SJSA1 (cell line): Measurements from ENCODE around the gene GINM1. TPM values are rescaled to one million over a fixed set of nuclear protein-coding genes. Genes with fewer than 3 reads are reported as not detected.

Experiments used
- DNase-seq, 2 experiments: peaks; one replicate each; pipeline ENCODE4 v3.0.0-alpha.2; 2015 to 2020; ENCODE audit warnings: low spot score in 2 of 2, low read depth in 1 of 2
- H3K27ac ChIP-seq: fragments of 250-450 bp; sonication (Bioruptor Pico); 2 replicates; pipeline ENCODE4 v1.5.1; 2020; ENCODE audit warnings: mild to moderate bottlenecking, moderate library complexity
- H3K27me3 ChIP-seq: fragments of 250-450 bp; sonication (Bioruptor Pico); replicated peaks from 2 replicates; pipeline ENCODE4 v1.5.1; 2020; ENCODE audit warnings: mild to moderate bottlenecking, moderate library complexity
- H3K36me3 ChIP-seq: fragments of 250-450 bp; sonication (Bioruptor Pico); 2 replicates; pipeline ENCODE4 v1.5.1; 2020; ENCODE audit warnings: mild to moderate bottlenecking
- H3K4me1 ChIP-seq: fragments of 250-450 bp; sonication (Bioruptor Pico); replicated peaks from 2 replicates; pipeline ENCODE4 v1.6.1; 2021; ENCODE audit warnings: mild to moderate bottlenecking
- H3K4me3 ChIP-seq: fragments of 250-450 bp; sonication (Bioruptor Pico); 2 replicates; pipeline ENCODE4 v1.5.1; 2020; ENCODE audit warnings: mild to moderate bottlenecking
- H3K9me3 ChIP-seq: fragments of 250-450 bp; sonication (Bioruptor Pico); replicated peaks from 2 replicates; pipeline ENCODE4 v1.5.1; 2020; ENCODE audit warnings: mild to moderate bottlenecking
- total RNA-seq: library from RNA; depleted of rRNA; stranded (reverse); fragments of >200 nt; shearing (Covaris generic); gene quantifications from 2 replicates; pipeline ENCODE4 v1.2.3, GENCODE V29; 2014; rRNA removed

Gene GINM1, protein sequence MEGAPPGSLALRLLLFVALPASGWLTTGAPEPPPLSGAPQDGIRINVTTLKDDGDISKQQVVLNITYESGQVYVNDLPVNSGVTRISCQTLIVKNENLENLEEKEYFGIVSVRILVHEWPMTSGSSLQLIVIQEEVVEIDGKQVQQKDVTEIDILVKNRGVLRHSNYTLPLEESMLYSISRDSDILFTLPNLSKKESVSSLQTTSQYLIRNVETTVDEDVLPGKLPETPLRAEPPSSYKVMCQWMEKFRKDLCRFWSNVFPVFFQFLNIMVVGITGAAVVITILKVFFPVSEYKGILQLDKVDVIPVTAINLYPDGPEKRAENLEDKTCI
- 52.4 and 56.4 TPM in 2 replicates for total RNA-seq

DNA sequence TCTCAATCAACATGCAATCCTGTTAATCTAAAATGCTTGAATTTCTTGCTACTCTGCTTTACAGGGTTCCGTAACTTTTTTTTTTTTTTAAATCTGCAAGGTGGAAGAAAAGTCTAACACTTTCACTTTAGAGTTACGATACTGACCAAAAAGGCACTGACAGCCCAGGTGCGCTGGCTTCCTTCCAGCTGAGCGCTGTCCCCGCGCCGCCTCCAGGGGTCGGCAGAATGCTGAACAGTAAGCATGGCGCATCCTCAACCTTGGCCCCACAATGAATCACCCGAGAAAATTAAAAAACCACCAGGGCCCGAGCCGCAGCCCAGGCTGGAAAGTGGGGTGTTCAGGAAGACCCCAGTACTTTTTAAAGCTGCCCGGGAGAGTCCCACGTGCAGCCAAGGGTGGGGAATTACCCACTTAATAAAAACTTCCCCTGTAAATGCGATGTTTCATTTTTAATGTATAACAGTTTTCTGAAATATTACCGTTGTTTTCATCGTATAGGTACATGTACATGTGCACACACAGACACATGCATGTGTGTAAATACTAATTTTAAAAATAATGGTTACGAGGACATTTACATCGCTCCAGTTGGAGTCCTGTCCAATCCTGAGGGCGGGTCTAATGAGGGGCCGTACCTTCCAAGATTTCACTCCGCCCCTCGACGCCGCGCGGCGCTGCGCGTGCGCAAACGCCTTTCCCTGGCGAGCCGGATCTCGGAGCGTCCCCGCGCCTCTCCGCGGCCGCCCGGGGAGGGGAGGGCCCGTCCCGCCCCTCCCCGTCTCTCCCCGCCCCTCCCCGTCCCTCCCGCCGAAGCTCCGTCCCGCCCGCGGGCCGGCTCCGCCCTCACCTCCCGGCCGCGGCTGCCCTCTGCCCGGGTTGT is at the start of gene GINM1:
GINM1 (plus strand) TSS at position 849 of the 883 bp plus-strand sequence. CDS start 40 bp downstream, outside the sequence.
- Histone ChIP-seq H3K36me3 (peaks cover 5% of the 10 kb centered on the region), H3K4me3 (peak within 1 kb of the TSS; percentile 96), H3K9me3 (no peaks in the 10 kb centered on the region; the same call in 1 of the 2 replicates), H3K27ac (peak within 1 kb of the TSS; percentile 44), H3K27me3 (no peaks in the 10 kb centered on the region), H3K4me1 (peaks cover 8% of the 10 kb centered on the region)
- peak; percentile 93 to 95 for DNase-seq

DNA sequence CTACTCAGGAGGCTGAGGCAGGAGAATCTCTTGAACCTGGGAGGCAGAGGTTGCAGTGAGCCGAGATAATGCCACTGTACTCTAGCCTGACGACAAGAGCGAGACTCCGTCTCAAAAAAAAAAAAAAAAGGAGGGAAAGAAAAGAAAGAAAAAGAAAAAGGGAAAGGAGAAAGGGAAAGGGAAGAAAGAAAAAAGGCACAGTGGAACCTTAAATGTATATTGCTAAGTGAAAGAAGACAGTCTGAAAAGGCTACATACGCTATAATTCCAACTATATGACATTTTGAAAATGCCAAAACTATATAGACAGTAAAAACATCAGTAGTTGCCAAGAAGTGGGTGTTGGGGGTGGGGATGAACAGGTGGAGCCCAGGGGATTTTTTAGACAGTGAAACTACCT is 36.5 kb upstream of the GINM1 start:
- no peaks in the 10 kb centered on the region for H3K27me3 ChIP-seq
- H3K27ac ChIP-seq, result no peak overlapping the region
- DNase-seq, result no peak
- H3K36me3 ChIP-seq, result peaks cover 80% of the 10 kb centered on the region
- H3K9me3 ChIP-seq, result no peaks in the 10 kb centered on the region
- H3K4me1 ChIP-seq, result no peaks in the 10 kb centered on the region
- no peak overlapping the region for H3K4me3 ChIP-seq

- no peak overlapping the region for H3K27ac ChIP-seq
- peaks cover 82% of the 10 kb centered on the region for H3K36me3 ChIP-seq
- no peak for DNase-seq
- no peak overlapping the region for H3K4me3 ChIP-seq
- H3K27me3 ChIP-seq, result no peaks in the 10 kb centered on the region
- no peaks in the 10 kb centered on the region for H3K9me3 ChIP-seq
- no peaks in the 10 kb centered on the region for H3K4me1 ChIP-seq
Measured at GRCh38 chr6:149534742-149535141, 31.4 kb upstream of the GINM1 start.

GRCh38 chr6:149541139-149541538 is 25.0 kb upstream of the GINM1 start:
- H3K4me1 ChIP-seq, result peaks cover 11% of the 10 kb centered on the region; the same call in 1 of the 2 replicates
- peaks cover 41% of the 10 kb centered on the region for H3K36me3 ChIP-seq
- DNase-seq, result no peak
- H3K4me3 ChIP-seq, result no peak overlapping the region
- no peaks in the 10 kb centered on the region for H3K27me3 ChIP-seq
- H3K9me3 ChIP-seq, result no peaks in the 10 kb centered on the region
- no peak overlapping the region for H3K27ac ChIP-seq

DNA sequence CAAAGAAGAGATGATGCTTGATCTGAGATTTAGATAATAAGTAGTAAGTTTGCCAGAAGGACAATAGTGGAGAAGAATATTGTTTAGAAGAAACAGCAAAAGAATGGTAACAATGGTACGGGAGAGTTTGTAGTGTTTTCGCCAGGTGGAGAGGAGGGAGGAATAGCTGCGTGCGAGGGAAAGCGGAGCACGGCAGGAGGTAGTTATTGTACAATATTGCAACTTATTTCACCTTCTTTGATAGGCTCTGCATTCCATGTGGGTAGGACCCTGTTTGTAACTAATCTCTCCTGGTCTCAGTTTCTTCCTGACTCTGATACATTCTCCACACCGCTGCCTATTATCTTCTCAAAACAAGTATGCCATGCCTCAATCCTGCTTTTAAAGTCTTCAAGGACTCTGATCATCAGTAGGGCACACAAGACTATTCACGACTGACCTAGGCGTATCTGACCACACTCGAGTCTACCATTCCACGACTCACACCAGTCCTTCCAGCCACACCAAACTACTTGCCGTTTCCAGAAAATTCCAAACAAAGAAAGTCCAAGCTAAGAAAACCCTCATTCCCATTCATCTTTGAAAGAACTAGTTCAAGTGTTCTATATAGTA is 21.4 kb upstream of the GINM1 start:
- Histone ChIP-seq H3K27ac (peak overlapping the region; percentile 93), H3K4me3 (peak overlapping the region; percentile 76), H3K4me1 (peaks cover 11% of the 10 kb centered on the region), H3K9me3 (no peaks in the 10 kb centered on the region), H3K27me3 (no peaks in the 10 kb centered on the region), H3K36me3 (peaks cover 17% of the 10 kb centered on the region)
- no peak for DNase-seq

DNA sequence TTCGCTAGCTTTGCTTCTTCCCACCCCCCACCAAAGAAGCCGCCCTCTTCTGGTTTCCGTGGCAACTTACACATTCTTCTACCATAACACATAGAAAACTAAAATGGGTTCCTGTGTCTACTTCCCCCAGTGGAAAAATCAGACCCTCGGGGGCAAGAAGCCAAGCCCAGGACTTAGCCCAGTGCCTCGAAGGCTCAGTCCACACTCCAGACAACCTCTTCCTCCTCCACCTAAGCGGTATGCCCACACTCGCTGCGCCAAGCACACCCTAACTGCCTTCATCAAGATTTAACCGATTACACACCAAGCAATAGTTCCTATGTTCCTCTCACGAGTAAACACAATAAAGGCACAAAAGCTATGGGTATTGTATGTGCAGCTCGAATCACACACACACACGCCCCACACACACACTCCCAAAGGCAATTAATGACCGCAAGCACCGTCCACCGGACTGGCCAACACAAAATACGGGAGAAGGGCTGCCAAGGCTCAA is 20.9 kb upstream of the GINM1 start:
- peak overlapping the region; percentile 76 for H3K4me3 ChIP-seq
- peaks cover 12% of the 10 kb centered on the region for H3K36me3 ChIP-seq
- H3K27ac ChIP-seq, result peak overlapping the region; percentile 93
- no peaks in the 10 kb centered on the region for H3K9me3 ChIP-seq
- H3K27me3 ChIP-seq, result no peaks in the 10 kb centered on the region
- DNase-seq, result peak; percentile 71 to 75
- peaks cover 11% of the 10 kb centered on the region for H3K4me1 ChIP-seq

DNA sequence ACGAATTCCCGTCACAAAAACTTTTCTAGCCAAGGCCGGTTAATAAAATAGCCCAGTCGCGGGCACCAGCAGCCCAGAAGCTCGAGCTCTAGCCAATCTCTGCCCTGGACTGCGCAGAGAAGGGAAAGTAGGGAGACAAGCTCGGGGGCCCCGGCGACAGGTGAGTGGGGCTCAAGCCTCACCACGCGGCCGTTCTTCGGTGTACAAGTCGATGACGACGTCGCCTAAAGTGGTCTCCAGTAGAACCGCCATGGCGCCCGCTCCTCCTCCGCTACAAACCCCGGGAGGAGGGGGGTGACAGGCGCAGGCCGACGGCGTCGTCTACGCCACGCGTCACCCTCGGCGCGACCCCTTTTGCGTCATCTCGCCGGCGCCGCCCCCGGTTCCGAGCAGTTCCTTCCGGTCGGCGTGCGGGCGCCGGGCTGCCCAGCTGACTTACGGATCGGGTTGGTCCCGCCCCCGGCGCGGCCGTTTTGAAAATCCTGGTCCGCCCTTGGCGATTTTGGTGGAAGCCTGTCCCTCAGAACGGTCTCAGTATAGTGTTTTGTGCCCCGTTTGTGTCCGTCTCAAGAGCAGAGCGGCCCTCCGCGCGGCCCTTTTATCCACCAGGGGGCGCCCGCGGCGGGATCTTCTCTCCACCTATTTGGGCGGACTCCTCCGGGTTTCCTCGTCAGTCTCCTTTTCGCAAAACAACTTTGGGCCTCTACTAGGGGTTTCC is 20.3 kb upstream of the GINM1 start, which contains the start of gene PPIL4:
PPIL4 (minus strand) TSS at position 290 of the 718 bp plus-strand sequence; CDS start at position 252, 38 bp downstream.
- H3K4me3 ChIP-seq, result peak within 1 kb of the TSS; percentile 76
- DNase-seq, result peak; percentile 97
- peak within 1 kb of the TSS; percentile 93 for H3K27ac ChIP-seq
- H3K36me3 ChIP-seq, result peaks cover 6% of the 10 kb centered on the region
- no peaks in the 10 kb centered on the region for H3K9me3 ChIP-seq
- H3K4me1 ChIP-seq, result peaks cover 11% of the 10 kb centered on the region
- no peaks in the 10 kb centered on the region for H3K27me3 ChIP-seq

DNA sequence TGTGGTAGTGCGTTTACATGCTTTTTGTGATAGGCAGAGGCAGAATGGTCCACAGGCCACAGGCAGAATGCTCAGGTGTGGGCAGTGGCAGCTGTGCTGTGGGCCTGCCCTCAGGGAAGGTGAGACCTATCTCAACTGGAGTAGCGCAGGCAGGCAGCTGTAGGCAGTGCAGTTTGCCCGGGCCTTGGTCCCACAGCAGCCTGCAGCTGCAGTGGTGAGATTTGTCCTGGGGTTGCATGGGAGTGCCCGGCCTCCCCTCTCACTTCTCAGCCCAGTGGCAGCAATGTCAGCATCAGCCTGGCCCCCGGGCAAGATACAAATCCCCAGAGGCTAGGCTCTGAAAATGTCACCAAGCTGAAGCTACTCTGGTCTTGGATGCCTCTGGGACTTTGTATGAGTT is 14.3 kb upstream of the GINM1 start:
- peaks cover 7% of the 10 kb centered on the region for H3K27me3 ChIP-seq
- H3K9me3 ChIP-seq, result no peaks in the 10 kb centered on the region
- no peak for DNase-seq
- no peak overlapping the region for H3K27ac ChIP-seq
- no peak overlapping the region for H3K4me3 ChIP-seq
- no peaks in the 10 kb centered on the region; the same call in 1 of the 2 replicates for H3K4me1 ChIP-seq
- no peaks in the 10 kb centered on the region for H3K36me3 ChIP-seq

- DNase-seq, result no peak
- no peaks in the 10 kb centered on the region for H3K9me3 ChIP-seq
- peaks cover 32% of the 10 kb centered on the region for H3K27me3 ChIP-seq
- no peaks in the 10 kb centered on the region for H3K36me3 ChIP-seq
- no peaks in the 10 kb centered on the region for H3K4me1 ChIP-seq
- no peak overlapping the region for H3K4me3 ChIP-seq
- no peak overlapping the region for H3K27ac ChIP-seq
Measured at GRCh38 chr6:149558029-149558428, 8.1 kb upstream of the GINM1 start.

DNA sequence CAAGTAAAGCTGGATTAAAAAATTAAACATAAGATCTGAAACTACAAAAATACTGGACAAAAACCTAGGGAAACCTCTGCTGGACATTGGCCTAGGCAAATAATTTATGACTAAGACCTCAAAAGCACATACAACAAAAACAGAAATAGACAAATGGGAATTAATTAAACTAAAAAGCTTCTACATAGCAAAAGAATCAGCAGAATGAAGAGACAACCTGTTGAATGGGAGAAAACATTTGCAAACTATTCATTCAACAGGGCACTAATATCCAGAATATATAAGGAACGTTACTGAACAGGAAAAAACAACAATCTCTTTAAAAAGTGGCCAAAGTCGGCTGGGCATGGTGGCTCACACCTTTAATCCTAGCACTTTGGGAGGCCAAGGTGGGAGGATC is 6.8 kb upstream of the GINM1 start:
- DNase-seq, result no peak
- Histone ChIP-seq H3K27me3 (peaks cover 32% of the 10 kb centered on the region), H3K4me3 (no peak overlapping the region), H3K9me3 (no peaks in the 10 kb centered on the region), H3K36me3 (no peaks in the 10 kb centered on the region), H3K4me1 (peaks cover 4% of the 10 kb centered on the region), H3K27ac (no peak overlapping the region)

GRCh38 chr6:149560736-149561135 is 5.4 kb upstream of the GINM1 start:
- Histone ChIP-seq H3K36me3 (no peaks in the 10 kb centered on the region), H3K4me1 (peaks cover 4% of the 10 kb centered on the region), H3K27ac (no peak overlapping the region), H3K9me3 (no peaks in the 10 kb centered on the region), H3K4me3 (no peak overlapping the region), H3K27me3 (peaks cover 25% of the 10 kb centered on the region)
- no peak for DNase-seq

DNA sequence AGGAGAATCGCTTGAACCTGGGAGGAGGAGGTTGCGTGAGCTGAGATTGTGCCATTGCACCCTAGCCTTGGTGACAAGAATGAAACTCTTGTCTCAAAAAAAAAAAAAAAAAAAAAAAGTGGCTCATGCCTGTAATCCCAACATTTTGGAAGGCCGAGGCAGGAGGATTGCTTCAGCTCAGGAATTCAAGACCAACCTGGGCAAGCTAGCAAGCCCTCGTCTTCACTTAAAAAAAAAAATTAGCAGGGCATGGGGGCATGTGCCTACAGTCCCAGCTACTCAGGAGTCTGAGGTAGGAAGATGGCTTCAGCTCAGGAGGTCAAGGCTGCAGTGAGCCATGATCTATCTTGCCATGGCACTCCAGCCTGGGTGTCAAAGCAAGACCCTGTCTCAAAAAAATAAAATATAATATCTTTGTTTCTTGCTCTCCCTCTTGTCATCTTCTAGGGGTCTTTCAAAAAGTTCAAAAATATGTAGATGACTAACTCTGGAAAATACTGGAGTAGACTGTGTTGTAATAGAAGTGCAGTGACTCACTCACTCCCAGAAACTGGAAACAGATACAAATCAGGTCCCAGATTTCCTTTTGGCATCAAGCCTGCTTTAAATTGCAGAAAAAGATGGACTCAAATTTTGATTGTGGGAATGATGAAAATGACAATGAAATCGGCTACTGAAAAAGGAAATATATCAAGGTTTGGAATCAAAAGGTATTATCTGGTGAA is 2.8 kb upstream of the GINM1 start:
- Histone ChIP-seq H3K27me3 (peaks cover 20% of the 10 kb centered on the region), H3K36me3 (peaks cover 5% of the 10 kb centered on the region), H3K9me3 (no peaks in the 10 kb centered on the region; the same call in 1 of the 2 replicates), H3K4me1 (peaks cover 8% of the 10 kb centered on the region), H3K4me3 (no peak overlapping the region), H3K27ac (no peak overlapping the region)
- peak in 1 of 2 experiments; percentile 25 for DNase-seq
